ENCODE data around the gene ADAM12.

Gene ADAM12

DNA sequence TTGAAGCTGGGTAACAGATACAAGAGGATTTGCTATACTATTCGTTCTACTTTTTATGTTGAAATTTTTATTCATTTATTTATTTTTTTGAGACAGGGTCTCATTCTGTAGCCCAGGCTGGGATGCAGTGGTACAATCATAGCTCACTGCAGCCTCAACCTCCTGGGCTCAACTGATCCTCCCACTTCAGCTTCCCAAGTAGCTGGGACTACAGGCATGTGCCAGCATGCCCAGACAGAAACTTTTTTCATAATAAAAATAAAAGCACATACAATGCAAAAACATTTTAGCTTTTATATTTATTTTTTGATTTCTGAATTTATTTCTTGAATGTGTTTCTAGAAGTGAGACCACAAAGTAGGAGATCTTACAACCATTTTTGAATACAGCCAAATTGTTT, 420.7 kb downstream of the ADAM12 start:
- DNase-seq (ENCODE audit: low read depth, low spot score) = no peak
- H3K27me3 ChIP-seq (ENCODE audit: insufficient read depth, insufficient read length) = no peaks in the 10 kb centered on the region
- no peaks in the 10 kb centered on the region for H3K36me3 ChIP-seq (ENCODE audit: insufficient read depth, insufficient read length, low read length)
- TF ChIP-seq ZNF274 (IDR thresholded peaks at IDR 0.05; ENCODE audit: low read depth, low read length) = no peak
- no peak for TF ChIP-seq YY1 (IDR thresholded peaks at IDR 0.05; ENCODE audit: insufficient read depth, insufficient read length)
- TF ChIP-seq SUZ12 (IDR thresholded peaks at IDR 0.05; ENCODE audit: extremely low read depth, insufficient read depth, insufficient read length) = no peak
- H3K9me3 ChIP-seq (ENCODE audit: insufficient read depth, low read length) = no peaks in the 10 kb centered on the region; the same call in 1 of the 2 replicates
- H3K4me1 ChIP-seq (ENCODE audit: insufficient read depth, insufficient read length) = no peaks in the 10 kb centered on the region
- H3K4me3 ChIP-seq (ENCODE audit: insufficient read length, low read depth) = no peak overlapping the region
- no peak overlapping the region for H3K9ac ChIP-seq (ENCODE audit: insufficient read length, low read depth)

GRCh38 chr10:125964558-125964957, 423.7 kb downstream of the ADAM12 start:
- Histone ChIP-seq H3K9me3 (ENCODE audit: insufficient read depth, low read length) (no peaks in the 10 kb centered on the region), H3K27me3 (ENCODE audit: insufficient read depth, insufficient read length) (no peaks in the 10 kb centered on the region), H3K4me1 (ENCODE audit: insufficient read depth, insufficient read length) (no peaks in the 10 kb centered on the region), H3K4me3 (ENCODE audit: insufficient read length, low read depth) (no peak overlapping the region), H3K9ac (ENCODE audit: insufficient read length, low read depth) (no peak overlapping the region), H3K36me3 (ENCODE audit: insufficient read depth, insufficient read length, low read length) (no peaks in the 10 kb centered on the region)
- TF ChIP-seq ZNF274 (IDR thresholded peaks at IDR 0.05; ENCODE audit: low read depth, low read length) (no peak), YY1 (IDR thresholded peaks at IDR 0.05; ENCODE audit: insufficient read depth, insufficient read length) (no peak), SUZ12 (IDR thresholded peaks at IDR 0.05; ENCODE audit: extremely low read depth, insufficient read depth, insufficient read length) (no peak)
- DNase-seq (ENCODE audit: low read depth, low spot score) = no peak

All from NT2/D1 (cell line).